ENCODE measurements around the gene RGPD8. TPM values are rescaled to one million over a fixed set of nuclear protein-coding genes. Genes with fewer than 3 reads are reported as not detected.

RGPD8 gene
- total RNA-seq, 1 experiment from 2014 or later, result 8.1 TPM

- no peak overlapping the region for H2BK20ac ChIP-seq (ENCODE audit: low read depth, low read length, poor library complexity, severe bottlenecking)
- H3K79me1 ChIP-seq (ENCODE audit: insufficient read depth, low read depth, low read length, poor library complexity, severe bottlenecking), result no peaks in the 10 kb centered on the region
- no peak overlapping the region for H2AK5ac ChIP-seq (ENCODE audit: insufficient read length, low read length)
- no peak overlapping the region for H3T11ph ChIP-seq (ENCODE audit: low read length)
- no peaks in the 10 kb centered on the region for H3K4me1 Mint-ChIP-seq
- no peak overlapping the region for H2BK12ac ChIP-seq (ENCODE audit: insufficient read length, low read depth, low read length)
- no peak for DNase-seq
- no peak overlapping the region for H3K56ac ChIP-seq (ENCODE audit: insufficient read length, low read depth, low read length)
- H3K79me2 ChIP-seq (ENCODE audit: insufficient read depth, low read length), result no peaks in the 10 kb centered on the region
- H3K9ac ChIP-seq (ENCODE audit: extremely low read depth, insufficient read length, low read length), result no peak overlapping the region
- no peak overlapping the region for H4K5ac ChIP-seq (ENCODE audit: insufficient read length, low read depth, low read length)
- no peak for TF ChIP-seq CTCF (conservative IDR thresholded peaks at IDR 0.05)
- no peak overlapping the region for H2BK5ac ChIP-seq (ENCODE audit: insufficient read length, low read length)
- no peak overlapping the region for H2BK15ac ChIP-seq (ENCODE audit: low read depth, low read length)
- no peaks in the 10 kb centered on the region for H3K36me3 Mint-ChIP-seq (ENCODE audit: insufficient read depth in 1 of 3, low read depth in 3 of 3)
- no peaks in the 10 kb centered on the region for H3K9me3 ChIP-seq (ENCODE audit: control insufficient read depth, low read depth, low read length)
- H2BK120ac ChIP-seq (ENCODE audit: low read depth, low read length, poor library complexity, severe bottlenecking), result no peak overlapping the region
- peaks cover 5% of the 10 kb centered on the region for H3K27me3 Mint-ChIP-seq (ENCODE audit: low read depth)
- no peaks in the 10 kb centered on the region for H3K27me3 ChIP-seq (ENCODE audit: insufficient read depth, low read length)
- no peak overlapping the region for H3K4ac ChIP-seq (ENCODE audit: low read depth, low read length)
- no peak overlapping the region for H4K8ac ChIP-seq (replicated peaks; ENCODE audit: insufficient read length, low read depth, low read length)
- no CpG with 5 or more reads among the region's 6 CpGs for WGBS (ENCODE audit: extremely low coverage, insufficient read length, low lambda C conversion rate)
- no peak overlapping the region for H3K4me3 Mint-ChIP-seq
- H3K14ac ChIP-seq (ENCODE audit: insufficient read depth, low read length), result no peak overlapping the region
- no peaks in the 10 kb centered on the region for H3K23me2 ChIP-seq (ENCODE audit: insufficient read length, low read depth, low read length, poor library complexity, severe bottlenecking)
- H4K20me1 ChIP-seq (ENCODE audit: control insufficient read depth, insufficient read depth, insufficient read length), result no peaks in the 10 kb centered on the region
- no peak overlapping the region for H2AFZ ChIP-seq (ENCODE audit: low read length)
- no peak overlapping the region for H3K18ac ChIP-seq (ENCODE audit: insufficient read length, low read depth, low read length)
- no peak overlapping the region for H3K23ac ChIP-seq (ENCODE audit: insufficient read length, low read depth, low read length)
- H3K27ac Mint-ChIP-seq, result peak overlapping the region in 1 of 3 experiments; percentile 82; a peak in 1 of 7 replicates
- no peak overlapping the region for H3K4me2 ChIP-seq (ENCODE audit: insufficient read depth, insufficient read length, low read length)
- no peak overlapping the region for H3K27ac ChIP-seq (ENCODE audit: insufficient read length, low read depth, low read length)
- no peak overlapping the region for H4K91ac ChIP-seq (ENCODE audit: insufficient read length, low read depth, low read length)
- H3K4me1 ChIP-seq (ENCODE audit: insufficient read depth, low read length), result no peaks in the 10 kb centered on the region
- H3K9me3 Mint-ChIP-seq, result no peaks in the 10 kb centered on the region
These were observed 41.5 kb upstream of the RGPD8 start for GRCh38 chr2:112474844-112475486.

All from H9 (cell line).